Heart left ventricle (tissue), 13 donors: ENCODE results near the gene AGER.

Experiments
- POLR2A ChIP-seq, 2 donors: fragments of 450-650 bp; IDR thresholded peaks; one replicate each; pipeline ENCODE4 v1.6.1; 2017; ENCODE audit warnings: antibody characterized with exemption in 2 of 2, mild to moderate bottlenecking in 2 of 2, moderate library complexity in 2 of 2
- TF ChIP-seq, protein P1 (sequence below), 12 donors: fragments of 200-600 bp; sonication (generic) in 4 of 12; IDR thresholded peaks; one replicate each; pipeline versions ENCODE4 v1.5.0 to v1.8.0; 2018 to 2022; ENCODE audit warnings: antibody characterized with exemption in 12 of 12, mild to moderate bottlenecking in 5 of 12
- donor health status: ischemic (EF 13 %, LVEDD 7.1; RV severe dilation, severe dysfunction).
- donor health status: DM: no; HTN: yes; CAD: no.
- donor health status: DM: no; HTN: no; CAD: no.
- donor health status: ischemic (EF 25% LVEDD 6.9; RV normal size, moderate dysfunction).
- donor health status: ischemic (EF 25% LVEDD 5.7; RV mildly dilated, moderate dysfunction).
- donor health status: ischemic (EF 35%, LVEDD 5.7; RV mildly dilated, moderate dysfunction).
- donor health status: nonischemic (EF 11% LVEDD 7.7; RV severe dilation, severe dysfunction).
- donor health status: DM: yes; HTN: yes; CAD: no.
- donor health status: PGD.
- donor health status: ischemic (EF 29% LVEDD 5.4; RV normal size, mild dysfunction).
- donor health status: nonischemic (EF 23%, LVEDD 6.1; RV moderate dilation, normal function).

DNA sequence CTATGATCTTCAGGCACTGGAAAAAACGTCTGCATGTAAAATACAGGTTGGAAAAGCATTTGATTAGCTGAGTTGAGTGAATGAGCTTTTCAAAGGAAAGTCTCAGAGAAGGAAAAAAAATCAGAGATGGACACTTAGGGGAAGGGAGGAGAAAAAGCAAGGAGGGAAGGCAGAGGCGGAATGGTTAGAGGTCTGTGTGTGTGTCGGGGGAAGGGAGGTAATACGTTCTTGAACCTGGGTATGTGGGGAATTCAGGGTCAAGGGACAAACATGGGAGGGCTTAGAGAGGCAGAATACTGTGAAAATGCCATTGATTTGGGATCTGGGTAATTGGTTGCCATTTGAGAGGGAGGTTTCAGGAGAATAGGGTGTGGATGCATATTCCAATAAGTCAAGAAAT lies 37.4 kb downstream of the AGER start:
- no peak for TF ChIP-seq POLR2A (IDR thresholded peaks at IDR 0.05)
- TF ChIP-seq, protein P1, sequence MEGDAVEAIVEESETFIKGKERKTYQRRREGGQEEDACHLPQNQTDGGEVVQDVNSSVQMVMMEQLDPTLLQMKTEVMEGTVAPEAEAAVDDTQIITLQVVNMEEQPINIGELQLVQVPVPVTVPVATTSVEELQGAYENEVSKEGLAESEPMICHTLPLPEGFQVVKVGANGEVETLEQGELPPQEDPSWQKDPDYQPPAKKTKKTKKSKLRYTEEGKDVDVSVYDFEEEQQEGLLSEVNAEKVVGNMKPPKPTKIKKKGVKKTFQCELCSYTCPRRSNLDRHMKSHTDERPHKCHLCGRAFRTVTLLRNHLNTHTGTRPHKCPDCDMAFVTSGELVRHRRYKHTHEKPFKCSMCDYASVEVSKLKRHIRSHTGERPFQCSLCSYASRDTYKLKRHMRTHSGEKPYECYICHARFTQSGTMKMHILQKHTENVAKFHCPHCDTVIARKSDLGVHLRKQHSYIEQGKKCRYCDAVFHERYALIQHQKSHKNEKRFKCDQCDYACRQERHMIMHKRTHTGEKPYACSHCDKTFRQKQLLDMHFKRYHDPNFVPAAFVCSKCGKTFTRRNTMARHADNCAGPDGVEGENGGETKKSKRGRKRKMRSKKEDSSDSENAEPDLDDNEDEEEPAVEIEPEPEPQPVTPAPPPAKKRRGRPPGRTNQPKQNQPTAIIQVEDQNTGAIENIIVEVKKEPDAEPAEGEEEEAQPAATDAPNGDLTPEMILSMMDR (IDR thresholded peaks at IDR 0.05) = no peak
